Activated T-helper 17 cell treated with anti-CD3 and anti-CD28 coated beads, Interleukin-2, amount 50 U/mL, for 72 hours (primary cell): ENCODE results near the gene CENPP. TPM values are rescaled to one million over a fixed set of nuclear protein-coding genes. Genes with fewer than 3 reads are reported as not detected.

ENCODE experiments used
- ATAC-seq: fragments of 150-1000 bp; cut with Tn5 transposase; replicated peaks from 2 replicates; pipeline ENCODE4 v1.10.0; 2021; ENCODE audit warnings: mild to moderate bottlenecking, moderate library complexity
- H3K27ac Mint-ChIP-seq: one replicate; pipeline ENCODE4 v1.8.0; 2022; ENCODE audit warnings: mixed read lengths
- H3K27me3 Mint-ChIP-seq: one replicate; pipeline ENCODE4 v1.8.0; 2022; ENCODE audit warnings: mixed read lengths
- H3K36me3 Mint-ChIP-seq: one replicate; pipeline ENCODE4 v1.8.0; 2022; ENCODE audit warnings: low read depth, mild to moderate bottlenecking, mixed read lengths
- H3K4me1 Mint-ChIP-seq: one replicate; pipeline ENCODE4 v1.8.0; 2022; ENCODE audit warnings: mixed read lengths
- H3K4me3 Mint-ChIP-seq: one replicate; pipeline ENCODE4 v1.8.0; 2022; ENCODE audit warnings: mild to moderate bottlenecking, mixed read lengths
- H3K9me3 Mint-ChIP-seq: one replicate; pipeline ENCODE4 v1.8.0; 2022; ENCODE audit warnings: mixed read lengths
- total RNA-seq, 2 donors: library from RNA; stranded (reverse); gene quantifications; one replicate each; pipeline ENCODE4 v1.2.3, GENCODE V29; 2022

CENPP gene
- total RNA-seq, 2 donors from 2014 or later, result 19.3 to 31.5 TPM

GRCh38 chr9:92637326-92637725, 311.6 kb downstream of the CENPP start:
- Mint-ChIP-seq H3K4me1 (no peaks in the 10 kb centered on the region), H3K9me3 (no peaks in the 10 kb centered on the region), H3K4me3 (no peak overlapping the region), H3K27ac (no peak overlapping the region), H3K27me3 (no peaks in the 10 kb centered on the region), H3K36me3 (peaks cover 96% of the 10 kb centered on the region)
- ATAC-seq, result no peak

- Mint-ChIP-seq H3K36me3 (peaks cover 96% of the 10 kb centered on the region), H3K4me3 (no peak overlapping the region), H3K4me1 (no peaks in the 10 kb centered on the region), H3K27me3 (no peaks in the 10 kb centered on the region), H3K9me3 (no peaks in the 10 kb centered on the region), H3K27ac (peak overlapping the region; percentile 36)
- no peak for ATAC-seq
Observed at GRCh38 chr9:92637886-92638620, 312.3 kb downstream of the CENPP start.

- no peak overlapping the region for H3K4me3 Mint-ChIP-seq
- ATAC-seq, result no peak
- H3K4me1 Mint-ChIP-seq, result no peaks in the 10 kb centered on the region
- H3K9me3 Mint-ChIP-seq, result no peaks in the 10 kb centered on the region
- no peaks in the 10 kb centered on the region for H3K27me3 Mint-ChIP-seq
- H3K27ac Mint-ChIP-seq, result peak overlapping the region; percentile 36
- H3K36me3 Mint-ChIP-seq, result peaks cover 96% of the 10 kb centered on the region
Observed at GRCh38 chr9:92638621-92639101, 312.9 kb downstream of the CENPP start.

GRCh38 chr9:92639124-92639523, 313.4 kb downstream of the CENPP start:
- Mint-ChIP-seq H3K9me3 (no peaks in the 10 kb centered on the region), H3K27me3 (no peaks in the 10 kb centered on the region), H3K36me3 (peaks cover 96% of the 10 kb centered on the region), H3K27ac (no peak overlapping the region), H3K4me1 (no peaks in the 10 kb centered on the region), H3K4me3 (no peak overlapping the region)
- no peak for ATAC-seq

GRCh38 chr9:92639791-92640271, 314.1 kb downstream of the CENPP start:
- Mint-ChIP-seq H3K36me3 (peaks cover 96% of the 10 kb centered on the region), H3K27me3 (no peaks in the 10 kb centered on the region), H3K9me3 (no peaks in the 10 kb centered on the region), H3K4me1 (no peaks in the 10 kb centered on the region), H3K27ac (no peak overlapping the region), H3K4me3 (no peak overlapping the region)
- ATAC-seq, result no peak

GRCh38 chr9:92640398-92641091, 314.8 kb downstream of the CENPP start:
- Mint-ChIP-seq H3K36me3 (peaks cover 96% of the 10 kb centered on the region), H3K27ac (no peak overlapping the region), H3K27me3 (no peaks in the 10 kb centered on the region), H3K9me3 (no peaks in the 10 kb centered on the region), H3K4me1 (no peaks in the 10 kb centered on the region), H3K4me3 (no peak overlapping the region)
- ATAC-seq, result no peak

- no peaks in the 10 kb centered on the region for H3K9me3 Mint-ChIP-seq
- H3K36me3 Mint-ChIP-seq, result peaks cover 96% of the 10 kb centered on the region
- no peak overlapping the region for H3K4me3 Mint-ChIP-seq
- no peak for ATAC-seq
- H3K27me3 Mint-ChIP-seq, result no peaks in the 10 kb centered on the region
- H3K4me1 Mint-ChIP-seq, result no peaks in the 10 kb centered on the region
- H3K27ac Mint-ChIP-seq, result no peak overlapping the region
Observed at GRCh38 chr9:92641092-92641809, 315.5 kb downstream of the CENPP start.

- no peak overlapping the region for H3K27ac Mint-ChIP-seq
- ATAC-seq, result no peak
- no peak overlapping the region for H3K4me3 Mint-ChIP-seq
- peaks cover 3% of the 10 kb centered on the region for H3K4me1 Mint-ChIP-seq
- peaks cover 3% of the 10 kb centered on the region for H3K9me3 Mint-ChIP-seq
- peaks cover 96% of the 10 kb centered on the region for H3K36me3 Mint-ChIP-seq
- H3K27me3 Mint-ChIP-seq, result no peaks in the 10 kb centered on the region
Observed at GRCh38 chr9:92642041-92642451, 316.3 kb downstream of the CENPP start.

- Mint-ChIP-seq H3K27ac (no peak overlapping the region), H3K4me1 (peaks cover 8% of the 10 kb centered on the region), H3K27me3 (no peaks in the 10 kb centered on the region), H3K9me3 (peaks cover 6% of the 10 kb centered on the region), H3K4me3 (no peak overlapping the region), H3K36me3 (peaks cover 96% of the 10 kb centered on the region)
- no peak for ATAC-seq
Observed at GRCh38 chr9:92642564-92642963, 316.8 kb downstream of the CENPP start.

GRCh38 chr9:92644278-92644677, 318.5 kb downstream of the CENPP start:
- H3K9me3 Mint-ChIP-seq, result peaks cover 6% of the 10 kb centered on the region
- H3K27ac Mint-ChIP-seq, result no peak overlapping the region
- no peaks in the 10 kb centered on the region for H3K27me3 Mint-ChIP-seq
- H3K36me3 Mint-ChIP-seq, result peaks cover 97% of the 10 kb centered on the region
- H3K4me1 Mint-ChIP-seq, result peaks cover 8% of the 10 kb centered on the region
- no peak for ATAC-seq
- H3K4me3 Mint-ChIP-seq, result no peak overlapping the region

- Mint-ChIP-seq H3K4me1 (peaks cover 8% of the 10 kb centered on the region), H3K36me3 (peaks cover 97% of the 10 kb centered on the region), H3K27me3 (no peaks in the 10 kb centered on the region), H3K4me3 (no peak overlapping the region), H3K27ac (no peak overlapping the region), H3K9me3 (peaks cover 6% of the 10 kb centered on the region)
- ATAC-seq, result no peak
Observed at GRCh38 chr9:92645041-92645440, 319.3 kb downstream of the CENPP start.

GRCh38 chr9:92647671-92648473, 322.1 kb downstream of the CENPP start:
- Mint-ChIP-seq H3K27ac (no peak overlapping the region), H3K4me1 (peaks cover 8% of the 10 kb centered on the region), H3K27me3 (no peaks in the 10 kb centered on the region), H3K36me3 (peaks cover 96% of the 10 kb centered on the region), H3K4me3 (no peak overlapping the region), H3K9me3 (peaks cover 6% of the 10 kb centered on the region)
- ATAC-seq, result no peak

GRCh38 chr9:92648474-92648971, 322.8 kb downstream of the CENPP start:
- no peak overlapping the region for H3K27ac Mint-ChIP-seq
- H3K4me1 Mint-ChIP-seq, result peaks cover 8% of the 10 kb centered on the region
- ATAC-seq, result no peak
- no peaks in the 10 kb centered on the region for H3K27me3 Mint-ChIP-seq
- H3K9me3 Mint-ChIP-seq, result peaks cover 6% of the 10 kb centered on the region
- no peak overlapping the region for H3K4me3 Mint-ChIP-seq
- H3K36me3 Mint-ChIP-seq, result peaks cover 96% of the 10 kb centered on the region

GRCh38 chr9:92649007-92649406, 323.3 kb downstream of the CENPP start:
- H3K27ac Mint-ChIP-seq, result no peak overlapping the region
- H3K4me3 Mint-ChIP-seq, result no peak overlapping the region
- ATAC-seq, result no peak
- no peaks in the 10 kb centered on the region for H3K27me3 Mint-ChIP-seq
- peaks cover 8% of the 10 kb centered on the region for H3K4me1 Mint-ChIP-seq
- peaks cover 6% of the 10 kb centered on the region for H3K9me3 Mint-ChIP-seq
- H3K36me3 Mint-ChIP-seq, result peaks cover 96% of the 10 kb centered on the region
